ENCODE data around the gene ATG4D.
"Not testable (repeated sequence)": the region's sequence is repeated elsewhere in the genome, so short reads cannot be mapped to it uniquely, and the experiment has no call there.

- not testable (repeated sequence) for TF ChIP-seq CTCF, POLR2A (IDR thresholded peaks at IDR 0.05)
Measured at GRCh38 chr19:10539016-10539415, 4.7 kb upstream of the ATG4D start.
